ENCODE data around the gene FBXL20. TPM values are rescaled to one million over a fixed set of nuclear protein-coding genes. Genes with fewer than 3 reads are reported as not detected.

The FBXL20 gene
- total RNA-seq, 1 experiment from 2014 or later, result 17.2 TPM

Other genes starting within 250 kb of the FBXL20 start
- gene PLXDC1, start 250.0 kb downstream of the FBXL20 start, total RNA-seq (2021; ENCODE audit: unreplicated experiment), result 1.8 TPM
- gene ARL5C, start 235.5 kb downstream of the FBXL20 start, total RNA-seq (2021; ENCODE audit: unreplicated experiment), result not detected
- gene CACNB1, start 204.0 kb downstream of the FBXL20 start, total RNA-seq (2021; ENCODE audit: unreplicated experiment), result 13.0 TPM
- 2,276 TPM for gene RPL19, start 201.3 kb downstream of the FBXL20 start, total RNA-seq (2021; ENCODE audit: unreplicated experiment)
- gene STAC2, start 175.7 kb downstream of the FBXL20 start, total RNA-seq (2021; ENCODE audit: unreplicated experiment), result not detected
- gene MED1, start 49.6 kb upstream of the FBXL20 start, total RNA-seq (2021; ENCODE audit: unreplicated experiment), result 55.7 TPM
- gene CDK12, start 59.9 kb upstream of the FBXL20 start, total RNA-seq (2021; ENCODE audit: unreplicated experiment), result 51.2 TPM
- gene NEUROD2, start 206.3 kb upstream of the FBXL20 start, total RNA-seq (2021; ENCODE audit: unreplicated experiment), result not detected
- gene PPP1R1B, start 225.3 kb upstream of the FBXL20 start, total RNA-seq (2021; ENCODE audit: unreplicated experiment), result 0.49 TPM
- gene STARD3, start 235.5 kb upstream of the FBXL20 start, total RNA-seq (2021; ENCODE audit: unreplicated experiment), result 73.9 TPM

Measured in HCT116 (cell line).